Parathyroid adenoma (tissue), 2 donors: ENCODE measurements around the gene IL1RAPL2.
"Not testable (repeated sequence)": the region's sequence is repeated elsewhere in the genome, so short reads cannot be mapped to it uniquely, and the experiment has no call there.

ENCODE experiments used
- H2AFZ ChIP-seq: fragments of 300-600 bp; sonication (generic); one replicate; pipeline ENCODE4 v1.7.0; 2017; ENCODE audit warnings: antibody characterized with exemption, mild to moderate bottlenecking
- H3K27ac ChIP-seq: fragments of 300-600 bp; sonication (generic); one replicate; pipeline ENCODE4 v1.7.0; 2017
- H3K27me3 ChIP-seq: fragments of 300-600 bp; sonication (generic); one replicate; pipeline ENCODE4 v1.7.0; 2017; ENCODE audit warnings: low read length; ENCODE audit not compliant: control insufficient read depth, insufficient read depth
- H3K36me3 ChIP-seq: fragments of 300-600 bp; sonication (generic); one replicate; pipeline ENCODE4 v1.7.0; 2017; ENCODE audit warnings: low read length; ENCODE audit not compliant: control insufficient read depth, insufficient read depth
- H3K4me1 ChIP-seq: fragments of 300-600 bp; sonication (generic); one replicate; pipeline ENCODE4 v1.7.0; 2017; ENCODE audit warnings: control low read depth
- H3K4me2 ChIP-seq: fragments of 300-600 bp; sonication (generic); one replicate; pipeline ENCODE4 v1.7.0; 2017; ENCODE audit warnings: low read length
- H3K4me3 ChIP-seq: fragments of 300-600 bp; sonication (generic); one replicate; pipeline ENCODE4 v1.7.0; 2017; ENCODE audit warnings: low read depth, low read length
- H3K79me2 ChIP-seq: fragments of 300-600 bp; sonication (generic); one replicate; pipeline ENCODE4 v1.7.0; 2017; ENCODE audit warnings: control low read depth
- H3K9ac ChIP-seq: fragments of 300-600 bp; sonication (generic); one replicate; pipeline ENCODE4 v1.7.0; 2017; ENCODE audit warnings: mild to moderate bottlenecking
- H3K9me3 ChIP-seq: fragments of 300-600 bp; sonication (generic); one replicate; pipeline ENCODE4 v1.7.0; 2017; ENCODE audit warnings: low read length; ENCODE audit not compliant: control insufficient read depth
- TF ChIP-seq, protein P1 (sequence below): fragments of 300-600 bp; sonication (generic); IDR thresholded peaks from one replicate; pipeline ENCODE4 v1.7.0; 2017; ENCODE audit warnings: antibody characterized with exemption, mild to moderate bottlenecking
- donor health status: primary hyperparathyroidism.

The IL1RAPL2 gene

DNA sequence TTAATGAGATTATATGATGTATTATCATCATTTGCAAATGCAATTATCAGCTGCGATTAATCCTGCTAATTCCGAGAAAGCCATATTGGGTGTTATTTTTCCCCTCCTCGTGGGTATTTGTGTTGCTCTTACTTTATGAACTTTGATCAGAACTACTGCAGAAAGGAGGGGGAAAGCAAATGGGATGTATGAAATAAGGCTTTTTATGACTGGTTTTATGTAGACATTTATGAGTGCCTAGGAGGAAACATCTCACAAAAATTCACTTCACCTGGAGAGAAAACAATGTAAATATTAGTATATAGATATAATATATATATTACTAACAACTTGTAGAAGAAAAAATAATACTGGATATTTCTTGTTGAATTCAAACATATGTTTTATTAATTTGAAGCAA is 440.1 kb downstream of the IL1RAPL2 start:
- Histone ChIP-seq H3K27me3 (no peaks in the 10 kb centered on the region), H2AFZ (no peak overlapping the region), H3K36me3 (no peaks in the 10 kb centered on the region), H3K27ac (no peak overlapping the region), H3K4me2 (no peak overlapping the region), H3K4me1 (no peaks in the 10 kb centered on the region), H3K9ac (no peak overlapping the region), H3K79me2 (no peaks in the 10 kb centered on the region), H3K4me3 (no peak overlapping the region), H3K9me3 (no peaks in the 10 kb centered on the region)
- TF ChIP-seq, protein P1, sequence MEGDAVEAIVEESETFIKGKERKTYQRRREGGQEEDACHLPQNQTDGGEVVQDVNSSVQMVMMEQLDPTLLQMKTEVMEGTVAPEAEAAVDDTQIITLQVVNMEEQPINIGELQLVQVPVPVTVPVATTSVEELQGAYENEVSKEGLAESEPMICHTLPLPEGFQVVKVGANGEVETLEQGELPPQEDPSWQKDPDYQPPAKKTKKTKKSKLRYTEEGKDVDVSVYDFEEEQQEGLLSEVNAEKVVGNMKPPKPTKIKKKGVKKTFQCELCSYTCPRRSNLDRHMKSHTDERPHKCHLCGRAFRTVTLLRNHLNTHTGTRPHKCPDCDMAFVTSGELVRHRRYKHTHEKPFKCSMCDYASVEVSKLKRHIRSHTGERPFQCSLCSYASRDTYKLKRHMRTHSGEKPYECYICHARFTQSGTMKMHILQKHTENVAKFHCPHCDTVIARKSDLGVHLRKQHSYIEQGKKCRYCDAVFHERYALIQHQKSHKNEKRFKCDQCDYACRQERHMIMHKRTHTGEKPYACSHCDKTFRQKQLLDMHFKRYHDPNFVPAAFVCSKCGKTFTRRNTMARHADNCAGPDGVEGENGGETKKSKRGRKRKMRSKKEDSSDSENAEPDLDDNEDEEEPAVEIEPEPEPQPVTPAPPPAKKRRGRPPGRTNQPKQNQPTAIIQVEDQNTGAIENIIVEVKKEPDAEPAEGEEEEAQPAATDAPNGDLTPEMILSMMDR, result no peak

DNA sequence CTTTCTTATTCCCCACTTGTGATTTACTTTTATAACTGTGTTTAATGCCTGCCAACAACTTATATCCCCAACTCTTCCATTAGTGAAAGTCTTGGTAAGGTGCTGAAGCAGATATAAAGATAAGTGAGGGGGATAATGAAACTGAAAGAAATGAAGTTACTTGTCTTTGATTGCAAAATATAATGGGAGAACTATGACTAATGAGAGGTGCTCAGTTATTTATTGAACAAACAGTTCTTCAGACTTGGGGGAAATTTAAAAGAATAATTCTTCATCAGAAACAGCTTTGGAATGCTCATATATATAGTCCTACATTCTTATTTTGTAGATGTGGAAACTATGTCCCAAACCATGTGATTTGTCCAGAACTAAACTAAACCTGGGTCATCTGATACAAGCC is 441.0 kb downstream of the IL1RAPL2 start:
- Histone ChIP-seq H3K9me3 (no peaks in the 10 kb centered on the region), H3K9ac (no peak overlapping the region), H3K27ac (no peak overlapping the region), H3K4me2 (no peak overlapping the region), H3K36me3 (no peaks in the 10 kb centered on the region), H3K4me1 (no peaks in the 10 kb centered on the region), H3K27me3 (no peaks in the 10 kb centered on the region), H3K79me2 (no peaks in the 10 kb centered on the region), H2AFZ (no peak overlapping the region), H3K4me3 (no peak overlapping the region)
- TF ChIP-seq, protein P1, result no peak

DNA sequence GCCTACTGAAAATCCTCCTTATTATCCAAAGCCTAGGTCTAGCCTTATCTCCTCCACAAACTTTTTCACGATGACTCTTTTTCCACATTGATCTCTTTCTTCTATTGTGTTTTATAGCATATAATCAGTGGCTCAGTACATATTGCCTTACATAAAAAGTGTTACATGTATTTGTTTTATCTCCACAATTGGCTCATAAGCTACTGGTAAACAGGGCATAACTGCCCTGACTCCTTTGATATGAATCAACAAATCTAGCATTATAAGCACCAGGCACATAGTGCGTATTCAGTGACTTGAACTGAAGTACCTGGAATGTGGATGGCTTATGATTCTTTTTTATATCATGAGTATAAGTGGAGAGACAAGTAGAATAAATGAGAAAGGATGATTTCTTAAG is 447.7 kb downstream of the IL1RAPL2 start:
- TF ChIP-seq, protein P1, result no peak
- no peak overlapping the region for H3K4me2 ChIP-seq

DNA sequence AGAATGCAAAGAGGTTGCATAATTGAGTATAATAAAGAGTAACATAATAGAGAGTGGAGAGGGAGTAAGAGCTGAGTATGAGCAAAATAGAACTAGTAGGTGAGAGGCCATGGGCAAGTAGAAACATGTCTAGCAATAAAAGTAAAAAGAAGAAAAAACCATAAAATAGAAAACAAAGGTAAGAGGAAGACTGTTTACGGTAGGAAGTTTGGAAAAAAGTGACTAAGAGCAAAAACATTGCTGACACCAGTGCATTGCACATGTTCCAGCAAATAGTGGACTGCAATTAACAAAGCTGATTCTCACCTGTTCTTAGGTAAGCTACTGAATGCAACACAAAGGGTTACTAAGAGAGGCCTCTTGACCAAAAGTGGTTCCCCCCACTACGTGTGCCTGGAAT is 451.6 kb downstream of the IL1RAPL2 start:
- TF ChIP-seq, protein P1, result no peak

More for the DNA sequence above, 447.7 kb downstream of the IL1RAPL2 start:
- H3K4me1 ChIP-seq, result no peaks in the 10 kb centered on the region
- no peaks in the 10 kb centered on the region for H3K27me3 ChIP-seq
- H3K27ac ChIP-seq, result no peak overlapping the region
- no peak overlapping the region for H3K9ac ChIP-seq
- H3K79me2 ChIP-seq, result no peaks in the 10 kb centered on the region
- H2AFZ ChIP-seq, result no peak overlapping the region
- H3K4me3 ChIP-seq, result no peak overlapping the region
- no peaks in the 10 kb centered on the region for H3K9me3 ChIP-seq
- H3K36me3 ChIP-seq, result no peaks in the 10 kb centered on the region

DNA sequence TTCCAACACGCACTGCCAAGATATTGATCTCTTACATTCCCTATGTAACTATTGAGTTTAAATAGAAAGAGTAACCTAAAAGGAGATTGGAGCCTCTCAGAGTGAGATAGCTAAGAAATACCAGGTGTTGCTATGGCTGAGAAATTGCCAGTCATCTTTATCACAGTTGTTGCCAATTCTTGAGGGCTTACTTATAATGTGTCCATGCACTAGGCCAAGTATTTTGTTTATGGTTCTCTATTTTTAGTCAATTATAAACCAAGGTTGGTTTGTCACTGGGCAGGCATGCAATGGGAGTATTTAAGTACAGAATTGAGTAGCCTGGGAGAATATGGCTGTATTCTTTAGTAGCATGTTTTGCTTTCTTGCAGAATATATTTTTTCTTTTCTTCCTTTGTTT is 452.9 kb downstream of the IL1RAPL2 start:
- TF ChIP-seq, protein P1, result no peak
- no peak overlapping the region for H3K4me2 ChIP-seq
- H3K9ac ChIP-seq, result no peak overlapping the region
- no peaks in the 10 kb centered on the region for H3K27me3 ChIP-seq
- H3K9me3 ChIP-seq, result no peaks in the 10 kb centered on the region
- no peak overlapping the region for H3K27ac ChIP-seq
- H2AFZ ChIP-seq, result no peak overlapping the region
- H3K4me1 ChIP-seq, result no peaks in the 10 kb centered on the region
- no peaks in the 10 kb centered on the region for H3K79me2 ChIP-seq
- H3K4me3 ChIP-seq, result no peak overlapping the region
- H3K36me3 ChIP-seq, result no peaks in the 10 kb centered on the region

More for the DNA sequence above, 451.6 kb downstream of the IL1RAPL2 start:
- Histone ChIP-seq H3K27me3 (no peaks in the 10 kb centered on the region), H3K4me3 (no peak overlapping the region), H3K79me2 (no peaks in the 10 kb centered on the region), H3K9me3 (no peaks in the 10 kb centered on the region), H3K4me2 (no peak overlapping the region), H2AFZ (no peak overlapping the region), H3K9ac (no peak overlapping the region), H3K27ac (no peak overlapping the region), H3K4me1 (no peaks in the 10 kb centered on the region), H3K36me3 (no peaks in the 10 kb centered on the region)

DNA sequence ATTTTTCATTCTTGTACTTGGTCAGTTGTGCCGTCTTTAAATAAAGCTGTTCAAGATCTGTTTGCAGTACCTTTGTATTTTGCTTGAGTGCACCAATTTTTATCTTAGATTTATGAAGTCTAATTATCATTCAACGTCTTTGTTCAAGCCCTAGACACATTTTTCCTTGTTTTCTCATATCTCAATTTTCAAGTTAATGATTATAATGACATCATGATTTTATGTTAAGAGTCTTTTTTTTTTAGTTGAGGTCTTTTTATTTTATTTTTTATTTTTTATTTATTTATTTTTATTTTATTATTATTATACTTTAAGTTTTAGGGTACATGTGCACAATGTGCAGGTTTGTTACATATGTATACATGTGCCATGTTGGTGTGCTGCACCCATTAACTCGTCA is 463.0 kb downstream of the IL1RAPL2 start:
- not testable (repeated sequence) for H3K9ac ChIP-seq, H3K4me2 ChIP-seq, H3K4me3 ChIP-seq, H3K9me3 ChIP-seq, H3K27ac ChIP-seq, H3K79me2 ChIP-seq, H3K27me3 ChIP-seq, H2AFZ ChIP-seq, H3K36me3 ChIP-seq, H3K4me1 ChIP-seq
